Middle frontal gyrus (tissue), 1 donor: ENCODE data around the gene CACNA1B.

Source experiments
- DNase-seq: peaks from one replicate; pipeline ENCODE4 v3.0.0-alpha.2; 2015; ENCODE audit warnings: low spot score; ENCODE audit errors: extremely low spot score

Gene CACNA1B

GRCh38 chr9:137918331-137919094, 40.9 kb downstream of the CACNA1B start:
- DNase-seq: no peak

GRCh38 chr9:137919095-137919465, 41.5 kb downstream of the CACNA1B start:
- DNase-seq: no peak

GRCh38 chr9:137919649-137920141, 42.1 kb downstream of the CACNA1B start:
- DNase-seq: no peak

- peak; percentile 58 for DNase-seq
Measured at GRCh38 chr9:137920753-137921152, 43.2 kb downstream of the CACNA1B start.

- DNase-seq: no peak
Measured at GRCh38 chr9:137924169-137924568, 46.6 kb downstream of the CACNA1B start.

GRCh38 chr9:137924761-137925369, 47.3 kb downstream of the CACNA1B start:
- DNase-seq: no peak

GRCh38 chr9:137943655-137944054, 66.1 kb downstream of the CACNA1B start:
- DNase-seq: no peak

- no peak for DNase-seq
Measured at GRCh38 chr9:137945581-137945980, 68.0 kb downstream of the CACNA1B start.

GRCh38 chr9:137946993-137947392, 69.4 kb downstream of the CACNA1B start:
- no peak for DNase-seq

- no peak for DNase-seq
Measured at GRCh38 chr9:137948642-137949041, 71.1 kb downstream of the CACNA1B start.

- no peak for DNase-seq
Measured at GRCh38 chr9:137949260-137949659, 71.7 kb downstream of the CACNA1B start.

- DNase-seq: no peak
Measured at GRCh38 chr9:137951107-137951506, 73.5 kb downstream of the CACNA1B start.

- DNase-seq: no peak
Measured at GRCh38 chr9:137951597-137952490, 74.3 kb downstream of the CACNA1B start.

GRCh38 chr9:137952976-137953666, 75.5 kb downstream of the CACNA1B start:
- DNase-seq: no peak

- DNase-seq: no peak
Measured at GRCh38 chr9:137953683-137954438, 76.3 kb downstream of the CACNA1B start.

- DNase-seq: no peak
Measured at GRCh38 chr9:137955224-137955570, 77.6 kb downstream of the CACNA1B start.

GRCh38 chr9:137955586-137955985, 78.0 kb downstream of the CACNA1B start:
- no peak for DNase-seq

- DNase-seq: no peak
Measured at GRCh38 chr9:137956039-137956438, 78.5 kb downstream of the CACNA1B start.

- DNase-seq: no peak
Measured at GRCh38 chr9:137956688-137957385, 79.3 kb downstream of the CACNA1B start.
